ENCODE measurements around the gene PDE7B. TPM values are rescaled to one million over a fixed set of nuclear protein-coding genes. Genes with fewer than 3 reads are reported as not detected.

PDE7B gene
- total and polyA plus RNA-seq, 4 donors, result 0.75 to 5.2 (median 1.3) TPM

DNA sequence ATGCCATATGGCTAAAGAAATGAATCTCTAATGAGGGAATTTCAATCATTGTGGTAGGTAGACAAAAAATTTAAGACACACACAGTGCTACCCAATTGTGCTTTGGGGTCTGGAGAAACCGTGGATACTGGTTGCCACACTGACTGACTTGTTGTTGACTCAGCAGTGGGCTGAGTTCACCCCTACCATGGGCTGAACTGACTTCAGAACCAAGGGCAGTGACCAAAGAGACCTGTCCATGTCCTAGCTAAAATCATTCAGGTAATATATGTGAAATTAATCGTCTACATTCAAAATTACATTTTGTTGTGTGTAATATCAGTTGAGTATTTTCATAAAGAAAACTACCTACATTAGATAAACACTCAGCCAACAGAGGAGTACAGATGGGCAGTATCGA, 131.6 kb downstream of the PDE7B start:
- DNase-seq (ENCODE audit: low spot score), result no peak
- Histone ChIP-seq H3K9me3 (ENCODE audit: control insufficient read depth in 4 of 4, low read length in 3 of 4) (peaks cover 0 to 2% (median 0%) of the 10 kb centered on the region in 4 donors), H3K9ac (ENCODE audit: low read depth in 1 of 2, low read length in 2 of 2) (no peak overlapping the region), H3K27me3 (ENCODE audit: control insufficient read depth in 4 of 4, insufficient read depth in 4 of 4, low read length in 3 of 4) (no peaks in the 10 kb centered on the region), H3K36me3 (ENCODE audit: control insufficient read depth in 4 of 4, insufficient read depth in 3 of 4, low read depth in 1 of 4, low read length in 3 of 4) (no peaks in the 10 kb centered on the region), H3K4me1 (ENCODE audit: control insufficient read depth in 4 of 4, insufficient read depth in 4 of 4, low read length in 3 of 4) (no peaks in the 10 kb centered on the region), H3K4me3 (ENCODE audit: low read depth in 1 of 3, low read length in 3 of 3) (no peak overlapping the region), H3K27ac (ENCODE audit: low read depth in 1 of 2, low read length in 2 of 2) (no peak overlapping the region)
- 80% methylated on average over 3 of the region's 3 CpGs for WGBS
- TF ChIP-seq YY1 (IDR thresholded peaks at IDR 0.05), result no peak
- TF ChIP-seq RXRA (IDR thresholded peaks at IDR 0.05), result no peak
- no peak for TF ChIP-seq GABPA (IDR thresholded peaks at IDR 0.05 in 1 of 2, conservative IDR thresholded peaks at IDR 0.05 in 1 of 2)
- no peak for TF ChIP-seq HNF4A (conservative IDR thresholded peaks at IDR 0.05)
- TF ChIP-seq RAD21 (IDR thresholded peaks at IDR 0.05), result no peak
- no peak for TF ChIP-seq HNF4G (IDR thresholded peaks at IDR 0.05)
- TF ChIP-seq, protein P1, sequence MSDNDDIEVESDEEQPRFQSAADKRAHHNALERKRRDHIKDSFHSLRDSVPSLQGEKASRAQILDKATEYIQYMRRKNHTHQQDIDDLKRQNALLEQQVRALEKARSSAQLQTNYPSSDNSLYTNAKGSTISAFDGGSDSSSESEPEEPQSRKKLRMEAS (IDR thresholded peaks at IDR 0.05), result no peak
- TF ChIP-seq TAF1 (conservative IDR thresholded peaks at IDR 0.05), result no peak
- TF ChIP-seq, protein P2, sequence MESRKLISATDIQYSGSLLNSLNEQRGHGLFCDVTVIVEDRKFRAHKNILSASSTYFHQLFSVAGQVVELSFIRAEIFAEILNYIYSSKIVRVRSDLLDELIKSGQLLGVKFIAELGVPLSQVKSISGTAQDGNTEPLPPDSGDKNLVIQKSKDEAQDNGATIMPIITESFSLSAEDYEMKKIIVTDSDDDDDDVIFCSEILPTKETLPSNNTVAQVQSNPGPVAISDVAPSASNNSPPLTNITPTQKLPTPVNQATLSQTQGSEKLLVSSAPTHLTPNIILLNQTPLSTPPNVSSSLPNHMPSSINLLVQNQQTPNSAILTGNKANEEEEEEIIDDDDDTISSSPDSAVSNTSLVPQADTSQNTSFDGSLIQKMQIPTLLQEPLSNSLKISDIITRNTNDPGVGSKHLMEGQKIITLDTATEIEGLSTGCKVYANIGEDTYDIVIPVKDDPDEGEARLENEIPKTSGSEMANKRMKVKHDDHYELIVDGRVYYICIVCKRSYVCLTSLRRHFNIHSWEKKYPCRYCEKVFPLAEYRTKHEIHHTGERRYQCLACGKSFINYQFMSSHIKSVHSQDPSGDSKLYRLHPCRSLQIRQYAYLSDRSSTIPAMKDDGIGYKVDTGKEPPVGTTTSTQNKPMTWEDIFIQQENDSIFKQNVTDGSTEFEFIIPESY (IDR thresholded peaks at IDR 0.05), result no peak
- no peak for TF ChIP-seq EGR1 (IDR thresholded peaks at IDR 0.05; ENCODE audit: low read depth in 2 of 2)
- TF ChIP-seq NR2F2 (IDR thresholded peaks at IDR 0.05), result no peak
- TF ChIP-seq JUND (IDR thresholded peaks at IDR 0.05), result no peak
- no peak for TF ChIP-seq ATF3 (IDR thresholded peaks at IDR 0.05)
- no peak for TF ChIP-seq FOXA1 (IDR thresholded peaks at IDR 0.05)
- TF ChIP-seq CTCF (IDR thresholded peaks at IDR 0.05; ENCODE audit: low read depth, low read length, missing input control), result no peak
- TF ChIP-seq FOXA2 (IDR thresholded peaks at IDR 0.05), result no peak
- TF ChIP-seq SP1 (IDR thresholded peaks at IDR 0.05), result no peak
- TF ChIP-seq REST (IDR thresholded peaks at IDR 0.05), result no peak
